Measurements from ENCODE around the gene ADSS1.
A peak's percentile ranks its signal among the peaks of the same experiment; 100 is the strongest.

Gene ADSS1

GRCh38 chr14:104789752-104790743 lies 66.0 kb downstream of the ADSS1 start:
- Histone ChIP-seq H3K27me3 (ENCODE audit: control insufficient read depth in 2 of 2, insufficient read depth in 2 of 2, low read length in 2 of 2) (no peaks in the 10 kb centered on the region), H3K9ac (ENCODE audit: low read depth in 1 of 2, low read length in 2 of 2) (no peak overlapping the region), H3K27ac (ENCODE audit: low read depth in 2 of 2, low read length in 2 of 2) (no peak overlapping the region), H3K36me3 (ENCODE audit: control insufficient read depth in 2 of 2, insufficient read depth in 2 of 2, low read length in 2 of 2) (peaks cover 9 to 22% of the 10 kb centered on the region in 2 donors), H3K4me3 (ENCODE audit: low read length in 2 of 2) (no peak overlapping the region), H3K9me3 (ENCODE audit: control insufficient read depth in 2 of 2, low read length in 2 of 2) (no peaks in the 10 kb centered on the region), H3K4me1 (ENCODE audit: control insufficient read depth in 2 of 2, insufficient read depth in 2 of 2, low read length in 2 of 2) (peaks cover 23 to 40% of the 10 kb centered on the region in 2 donors)

- Histone ChIP-seq H3K4me1 (ENCODE audit: control insufficient read depth in 2 of 2, insufficient read depth in 2 of 2, low read length in 2 of 2) (peaks cover 30 to 47% of the 10 kb centered on the region in 2 donors), H3K36me3 (ENCODE audit: control insufficient read depth in 2 of 2, insufficient read depth in 2 of 2, low read length in 2 of 2) (peaks cover 9 to 22% of the 10 kb centered on the region in 2 donors), H3K9me3 (ENCODE audit: control insufficient read depth in 2 of 2, low read length in 2 of 2) (no peaks in the 10 kb centered on the region), H3K27me3 (ENCODE audit: control insufficient read depth in 2 of 2, insufficient read depth in 2 of 2, low read length in 2 of 2) (no peaks in the 10 kb centered on the region), H3K9ac (ENCODE audit: low read depth in 1 of 2, low read length in 2 of 2) (no peak overlapping the region), H3K4me3 (ENCODE audit: low read length in 2 of 2) (no peak overlapping the region), H3K27ac (ENCODE audit: low read depth in 2 of 2, low read length in 2 of 2) (no peak overlapping the region)
These were observed 67.4 kb downstream of the ADSS1 start for GRCh38 chr14:104791425-104791824.

- peak overlapping the region in 1 of 2 donors; percentile 29 for H3K9ac ChIP-seq (ENCODE audit: low read depth in 1 of 2, low read length in 2 of 2)
- H3K4me1 ChIP-seq (ENCODE audit: control insufficient read depth in 2 of 2, insufficient read depth in 2 of 2, low read length in 2 of 2): peaks cover 32 to 47% of the 10 kb centered on the region in 2 donors
- peaks cover 9 to 21% of the 10 kb centered on the region in 2 donors for H3K36me3 ChIP-seq (ENCODE audit: control insufficient read depth in 2 of 2, insufficient read depth in 2 of 2, low read length in 2 of 2)
- H3K4me3 ChIP-seq (ENCODE audit: low read length in 2 of 2): no peak overlapping the region
- no peaks in the 10 kb centered on the region for H3K27me3 ChIP-seq (ENCODE audit: control insufficient read depth in 2 of 2, insufficient read depth in 2 of 2, low read length in 2 of 2)
- no peaks in the 10 kb centered on the region for H3K9me3 ChIP-seq (ENCODE audit: control insufficient read depth in 2 of 2, low read length in 2 of 2)
- H3K27ac ChIP-seq (ENCODE audit: low read depth in 2 of 2, low read length in 2 of 2): no peak overlapping the region
These were observed 68.3 kb downstream of the ADSS1 start for GRCh38 chr14:104792101-104792884.

GRCh38 chr14:104792945-104793702 lies 69.1 kb downstream of the ADSS1 start:
- Histone ChIP-seq H3K9me3 (ENCODE audit: control insufficient read depth in 2 of 2, low read length in 2 of 2) (no peaks in the 10 kb centered on the region), H3K4me3 (ENCODE audit: low read length in 2 of 2) (peak overlapping the region in 1 of 2 donors; percentile 74), H3K4me1 (ENCODE audit: control insufficient read depth in 2 of 2, insufficient read depth in 2 of 2, low read length in 2 of 2) (peaks cover 37 to 50% of the 10 kb centered on the region in 2 donors), H3K9ac (ENCODE audit: low read depth in 1 of 2, low read length in 2 of 2) (peak overlapping the region in 1 of 2 donors; percentile 34), H3K36me3 (ENCODE audit: control insufficient read depth in 2 of 2, insufficient read depth in 2 of 2, low read length in 2 of 2) (peaks cover 9 to 20% of the 10 kb centered on the region in 2 donors), H3K27ac (ENCODE audit: low read depth in 2 of 2, low read length in 2 of 2) (no peak overlapping the region), H3K27me3 (ENCODE audit: control insufficient read depth in 2 of 2, insufficient read depth in 2 of 2, low read length in 2 of 2) (no peaks in the 10 kb centered on the region)

GRCh38 chr14:104793703-104793959 lies 69.6 kb downstream of the ADSS1 start:
- H3K36me3 ChIP-seq (ENCODE audit: control insufficient read depth in 2 of 2, insufficient read depth in 2 of 2, low read length in 2 of 2): peaks cover 9 to 20% of the 10 kb centered on the region in 2 donors
- no peaks in the 10 kb centered on the region for H3K9me3 ChIP-seq (ENCODE audit: control insufficient read depth in 2 of 2, low read length in 2 of 2)
- peak overlapping the region in 1 of 2 donors; percentile 34 for H3K9ac ChIP-seq (ENCODE audit: low read depth in 1 of 2, low read length in 2 of 2)
- H3K27me3 ChIP-seq (ENCODE audit: control insufficient read depth in 2 of 2, insufficient read depth in 2 of 2, low read length in 2 of 2): no peaks in the 10 kb centered on the region
- peaks cover 36 to 50% of the 10 kb centered on the region in 2 donors for H3K4me1 ChIP-seq (ENCODE audit: control insufficient read depth in 2 of 2, insufficient read depth in 2 of 2, low read length in 2 of 2)
- H3K4me3 ChIP-seq (ENCODE audit: low read length in 2 of 2): peak overlapping the region; percentile 73 to 74
- H3K27ac ChIP-seq (ENCODE audit: low read depth in 2 of 2, low read length in 2 of 2): no peak overlapping the region

GRCh38 chr14:104794099-104794498 lies 70.1 kb downstream of the ADSS1 start:
- Histone ChIP-seq H3K4me3 (ENCODE audit: low read length in 2 of 2) (peak overlapping the region; percentile 73 to 74), H3K27ac (ENCODE audit: low read depth in 2 of 2, low read length in 2 of 2) (peak overlapping the region in 1 of 2 donors; percentile 76), H3K9ac (ENCODE audit: low read depth in 1 of 2, low read length in 2 of 2) (peak overlapping the region; percentile 83 to 86), H3K27me3 (ENCODE audit: control insufficient read depth in 2 of 2, insufficient read depth in 2 of 2, low read length in 2 of 2) (no peaks in the 10 kb centered on the region), H3K4me1 (ENCODE audit: control insufficient read depth in 2 of 2, insufficient read depth in 2 of 2, low read length in 2 of 2) (peaks cover 36 to 51% of the 10 kb centered on the region in 2 donors), H3K9me3 (ENCODE audit: control insufficient read depth in 2 of 2, low read length in 2 of 2) (no peaks in the 10 kb centered on the region), H3K36me3 (ENCODE audit: control insufficient read depth in 2 of 2, insufficient read depth in 2 of 2, low read length in 2 of 2) (peaks cover 9 to 20% of the 10 kb centered on the region in 2 donors)

GRCh38 chr14:104794631-104794992 lies 70.6 kb downstream of the ADSS1 start:
- Histone ChIP-seq H3K4me1 (ENCODE audit: control insufficient read depth in 2 of 2, insufficient read depth in 2 of 2, low read length in 2 of 2) (peaks cover 36 to 56% of the 10 kb centered on the region in 2 donors), H3K27ac (ENCODE audit: low read depth in 2 of 2, low read length in 2 of 2) (peak overlapping the region; percentile 55 to 76)

GRCh38 chr14:104794993-104795780 lies 71.2 kb downstream of the ADSS1 start, which contains the start of gene AKT1:
Gene AKT1 (minus strand): TSS chr14:104795748. CDS start chr14:104792643, 3,105 bp downstream.
- peak within 1 kb of the TSS; percentile 73 to 74 for H3K4me3 ChIP-seq (ENCODE audit: low read length in 2 of 2)
- H3K4me1 ChIP-seq (ENCODE audit: control insufficient read depth in 2 of 2, insufficient read depth in 2 of 2, low read length in 2 of 2): peaks cover 40 to 61% of the 10 kb centered on the region in 2 donors
- H3K27me3 ChIP-seq (ENCODE audit: control insufficient read depth in 2 of 2, insufficient read depth in 2 of 2, low read length in 2 of 2): no peaks in the 10 kb centered on the region
- peak within 1 kb of the TSS; percentile 83 to 86 for H3K9ac ChIP-seq (ENCODE audit: low read depth in 1 of 2, low read length in 2 of 2)
- peak within 1 kb of the TSS; percentile 79 to 84 for H3K27ac ChIP-seq (ENCODE audit: low read depth in 2 of 2, low read length in 2 of 2)
- H3K9me3 ChIP-seq (ENCODE audit: control insufficient read depth in 2 of 2, low read length in 2 of 2): no peaks in the 10 kb centered on the region
- H3K36me3 ChIP-seq (ENCODE audit: control insufficient read depth in 2 of 2, insufficient read depth in 2 of 2, low read length in 2 of 2): peaks cover 0 to 14% of the 10 kb centered on the region in 2 donors

More at GRCh38 chr14:104794631-104794992, 70.6 kb downstream of the ADSS1 start:
- H3K9me3 ChIP-seq (ENCODE audit: control insufficient read depth in 2 of 2, low read length in 2 of 2): no peaks in the 10 kb centered on the region
- peak overlapping the region; percentile 83 to 86 for H3K9ac ChIP-seq (ENCODE audit: low read depth in 1 of 2, low read length in 2 of 2)
- peaks cover 4 to 19% of the 10 kb centered on the region in 2 donors for H3K36me3 ChIP-seq (ENCODE audit: control insufficient read depth in 2 of 2, insufficient read depth in 2 of 2, low read length in 2 of 2)
- no peaks in the 10 kb centered on the region for H3K27me3 ChIP-seq (ENCODE audit: control insufficient read depth in 2 of 2, insufficient read depth in 2 of 2, low read length in 2 of 2)
- peak overlapping the region; percentile 73 to 74 for H3K4me3 ChIP-seq (ENCODE audit: low read length in 2 of 2)

All from mucosa of rectum (tissue), 2 donors.